Measurements from ENCODE around the gene ZFP36L1. TPM values are rescaled to one million over a fixed set of nuclear protein-coding genes. Genes with fewer than 3 reads are reported as not detected.

ZFP36L1 gene
- total RNA-seq, 2 experiments from 2014 or later, result 103 to 107 TPM

GRCh38 chr14:68758301-68758700, 34.6 kb downstream of the ZFP36L1 start:
- Mint-ChIP-seq H3K9me3 (no peaks in the 10 kb centered on the region), H3K36me3 (no peaks in the 10 kb centered on the region), H3K4me1 (ENCODE audit: low read depth) (peaks cover 8% of the 10 kb centered on the region), H3K4me3 (no peak overlapping the region), H3K27ac (no peak overlapping the region), H3K27me3 (no peaks in the 10 kb centered on the region)
- ChIA-PET CTCF (no interaction called here), POLR2A (no interaction called here)
- intact Hi-C loops (cut with micrococcal nuclease), result no loop called here
- no peak for DNase-seq

GRCh38 chr14:68757618-68758081, 35.2 kb downstream of the ZFP36L1 start:
- ChIA-PET CTCF (no interaction called here), POLR2A (interaction anchor here (0.9 kb wide), 1 partner anchor 15 kb away, joined by 3 read pairs; no protein-coding TSS in a partner anchor)
- intact Hi-C loops (cut with micrococcal nuclease), result no loop called here
- Mint-ChIP-seq H3K4me3 (no peak overlapping the region), H3K36me3 (no peaks in the 10 kb centered on the region), H3K27ac (no peak overlapping the region), H3K4me1 (ENCODE audit: low read depth) (peaks cover 8% of the 10 kb centered on the region), H3K9me3 (no peaks in the 10 kb centered on the region), H3K27me3 (no peaks in the 10 kb centered on the region)
- DNase-seq, result no peak

GRCh38 chr14:68756734-68757133, 36.1 kb downstream of the ZFP36L1 start:
- Mint-ChIP-seq H3K27me3 (no peaks in the 10 kb centered on the region), H3K4me1 (ENCODE audit: low read depth) (peaks cover 8% of the 10 kb centered on the region), H3K27ac (no peak overlapping the region), H3K36me3 (no peaks in the 10 kb centered on the region), H3K9me3 (no peaks in the 10 kb centered on the region), H3K4me3 (no peak overlapping the region)
- no peak for DNase-seq
- intact Hi-C loops (cut with micrococcal nuclease), result no loop called here
- CTCF ChIA-PET, result no interaction called here
- POLR2A ChIA-PET, result no interaction called here

GRCh38 chr14:68756000-68756481, 36.8 kb downstream of the ZFP36L1 start:
- no peaks in the 10 kb centered on the region for H3K27me3 Mint-ChIP-seq
- intact Hi-C loops (cut with micrococcal nuclease), result no loop called here

GRCh38 chr14:68755016-68755353, 37.9 kb downstream of the ZFP36L1 start:
- DNase-seq, result no peak
- no peaks in the 10 kb centered on the region for H3K9me3 Mint-ChIP-seq
- no peaks in the 10 kb centered on the region for H3K27me3 Mint-ChIP-seq
- CTCF ChIA-PET, result no interaction called here
- intact Hi-C loops (cut with micrococcal nuclease), result no loop called here
- H3K27ac Mint-ChIP-seq, result no peak overlapping the region
- no peaks in the 10 kb centered on the region for H3K36me3 Mint-ChIP-seq
- H3K4me3 Mint-ChIP-seq, result no peak overlapping the region
- peaks cover 8% of the 10 kb centered on the region for H3K4me1 Mint-ChIP-seq (ENCODE audit: low read depth)
- POLR2A ChIA-PET, result no interaction called here

More at GRCh38 chr14:68756000-68756481, 36.8 kb downstream of the ZFP36L1 start:
- Mint-ChIP-seq H3K9me3 (no peaks in the 10 kb centered on the region), H3K36me3 (no peaks in the 10 kb centered on the region), H3K4me3 (no peak overlapping the region), H3K4me1 (ENCODE audit: low read depth) (peaks cover 8% of the 10 kb centered on the region), H3K27ac (no peak overlapping the region)
- ChIA-PET POLR2A (no interaction called here), CTCF (no interaction called here)
- no peak for DNase-seq

GRCh38 chr14:68753690-68754089, 39.2 kb downstream of the ZFP36L1 start:
- Mint-ChIP-seq H3K36me3 (no peaks in the 10 kb centered on the region), H3K4me1 (ENCODE audit: low read depth) (peaks cover 8% of the 10 kb centered on the region), H3K27me3 (no peaks in the 10 kb centered on the region), H3K4me3 (no peak overlapping the region), H3K9me3 (no peaks in the 10 kb centered on the region), H3K27ac (no peak overlapping the region)
- no peak for DNase-seq
- POLR2A ChIA-PET, result no interaction called here
- CTCF ChIA-PET, result no interaction called here
- intact Hi-C loops (cut with micrococcal nuclease), result no loop called here

GRCh38 chr14:68752271-68753006, 40.4 kb downstream of the ZFP36L1 start:
- CTCF ChIA-PET, result no interaction called here

GRCh38 chr14:68749487-68750475, 43.1 kb downstream of the ZFP36L1 start:
- H3K36me3 Mint-ChIP-seq, result no peaks in the 10 kb centered on the region
- H3K4me3 Mint-ChIP-seq, result no peak overlapping the region
- ChIA-PET CTCF (interaction anchor here (1.0 kb wide), 1 partner anchor 40 kb away, joined by 5 read pairs; no protein-coding TSS in a partner anchor), POLR2A (no interaction called here)
- no peaks in the 10 kb centered on the region for H3K27me3 Mint-ChIP-seq
- no peak for DNase-seq
- intact Hi-C loops (cut with micrococcal nuclease), result no loop called here
- no peaks in the 10 kb centered on the region for H3K4me1 Mint-ChIP-seq (ENCODE audit: low read depth)
- no peaks in the 10 kb centered on the region for H3K9me3 Mint-ChIP-seq
- H3K27ac Mint-ChIP-seq, result no peak overlapping the region

More at GRCh38 chr14:68752271-68753006, 40.4 kb downstream of the ZFP36L1 start:
- Mint-ChIP-seq H3K27ac (no peak overlapping the region), H3K4me3 (no peak overlapping the region), H3K27me3 (no peaks in the 10 kb centered on the region), H3K36me3 (no peaks in the 10 kb centered on the region), H3K4me1 (ENCODE audit: low read depth) (peaks cover 2% of the 10 kb centered on the region), H3K9me3 (no peaks in the 10 kb centered on the region)
- no peak for DNase-seq
- intact Hi-C loops (cut with micrococcal nuclease), result no loop called here
- POLR2A ChIA-PET, result no interaction called here

GRCh38 chr14:68748691-68749090, 44.2 kb downstream of the ZFP36L1 start:
- Mint-ChIP-seq H3K4me1 (ENCODE audit: low read depth) (no peaks in the 10 kb centered on the region), H3K36me3 (no peaks in the 10 kb centered on the region), H3K9me3 (no peaks in the 10 kb centered on the region), H3K4me3 (no peak overlapping the region), H3K27me3 (no peaks in the 10 kb centered on the region), H3K27ac (no peak overlapping the region)
- ChIA-PET POLR2A (no interaction called here), CTCF (no interaction called here)
- no peak for DNase-seq
- intact Hi-C loops (cut with micrococcal nuclease), result no loop called here

GRCh38 chr14:68748260-68748659, 44.6 kb downstream of the ZFP36L1 start:
- intact Hi-C loops (cut with micrococcal nuclease), result no loop called here
- DNase-seq, result no peak
- H3K9me3 Mint-ChIP-seq, result no peaks in the 10 kb centered on the region
- no peak overlapping the region for H3K27ac Mint-ChIP-seq
- no peaks in the 10 kb centered on the region for H3K4me1 Mint-ChIP-seq (ENCODE audit: low read depth)
- ChIA-PET POLR2A (no interaction called here), CTCF (no interaction called here)
- H3K4me3 Mint-ChIP-seq, result no peak overlapping the region
- H3K36me3 Mint-ChIP-seq, result no peaks in the 10 kb centered on the region
- H3K27me3 Mint-ChIP-seq, result no peaks in the 10 kb centered on the region

- ChIA-PET POLR2A (no interaction called here), CTCF (no interaction called here)
- DNase-seq, result no peak
- H3K36me3 Mint-ChIP-seq, result no peaks in the 10 kb centered on the region
- no peaks in the 10 kb centered on the region for H3K4me1 Mint-ChIP-seq (ENCODE audit: low read depth)
- H3K27me3 Mint-ChIP-seq, result no peaks in the 10 kb centered on the region
- intact Hi-C loops (cut with micrococcal nuclease), result no loop called here
- H3K4me3 Mint-ChIP-seq, result no peak overlapping the region
- no peaks in the 10 kb centered on the region for H3K9me3 Mint-ChIP-seq
- no peak overlapping the region for H3K27ac Mint-ChIP-seq
These were observed 45.5 kb downstream of the ZFP36L1 start for GRCh38 chr14:68747393-68747792.

GRCh38 chr14:68744613-68745012, 48.3 kb downstream of the ZFP36L1 start:
- Mint-ChIP-seq H3K4me1 (ENCODE audit: low read depth) (peaks cover 5% of the 10 kb centered on the region), H3K27ac (no peak overlapping the region), H3K9me3 (peaks cover 5% of the 10 kb centered on the region), H3K36me3 (no peaks in the 10 kb centered on the region), H3K27me3 (no peaks in the 10 kb centered on the region), H3K4me3 (no peak overlapping the region)
- CTCF ChIA-PET, result interaction anchor here (1.0 to 1.2 kb wide), 2 partner anchors 26 to 27 kb away, joined by 3 read pairs; no protein-coding TSS in a partner anchor
- no peak for DNase-seq
- POLR2A ChIA-PET, result no interaction called here
- intact Hi-C loops (cut with micrococcal nuclease), result no loop called here

Data from activated CD4-positive, alpha-beta memory T cell treated with anti-CD3 and anti-CD28 coated beads for 36 hours (primary cell).